RWPE1 (cell line): ENCODE measurements around the gene C2orf72.
"Not testable (repeated sequence)": the region's sequence is repeated elsewhere in the genome, so short reads cannot be mapped to it uniquely, and the experiment has no call there.

ENCODE experiments used
- CTCF ChIA-PET: fragments of 350-600 bp; sonication (Branson Sonifier 250); formaldehyde crosslinking; extraction: SDS; loops from one replicate; lab custom pipeline; 2021; lab: Yijun Ruan, JAX
- POLR2A ChIA-PET: fragments of 400-600 bp; formaldehyde crosslinking; extraction: SDS; loops from one replicate; lab custom pipeline; 2020; ENCODE audit warnings: antibody characterized with exemption; ENCODE audit not compliant: low non-redundant PET; lab: Yijun Ruan, JAX
- DNase-seq: peaks from one replicate; pipeline ENCODE4 v3.0.0; 2012; ENCODE audit warnings: low spot score
- H3K27ac ChIP-seq: fragments of 450-650 bp; 2 replicates; pipeline ENCODE4 v1.5.1; 2017
- CTCF ChIP-seq: fragments of 450-650 bp; conservative IDR thresholded peaks from 2 replicates; pipeline ENCODE4 v1.5.1; 2017; ENCODE audit warnings: low read depth, mild to moderate bottlenecking

The C2orf72 gene

GRCh38 chr2:231017231-231017598 is 20.1 kb upstream of the C2orf72 start:
- POLR2A ChIA-PET = no interaction called here
- no peak for TF ChIP-seq CTCF
- no peak for DNase-seq
- H3K27ac ChIP-seq = no peak overlapping the region
- CTCF ChIA-PET = interaction anchor here (0.5 to 0.7 kb wide), 2 partner anchors 123 to 446 kb away, joined by 3 to 6 read pairs; no protein-coding TSS in a partner anchor

- CTCF ChIA-PET = no interaction called here
- POLR2A ChIA-PET = no interaction called here
These were observed 19.1 kb upstream of the C2orf72 start for GRCh38 chr2:231018184-231018583.

GRCh38 chr2:231025059-231025458 is 12.3 kb upstream of the C2orf72 start:
- DNase-seq, POLR2A ChIA-PET, CTCF ChIA-PET, H3K27ac ChIP-seq: not testable (repeated sequence)

More at GRCh38 chr2:231018184-231018583, 19.1 kb upstream of the C2orf72 start:
- TF ChIP-seq CTCF = no peak
- H3K27ac ChIP-seq = no peak overlapping the region
- no peak for DNase-seq

- POLR2A ChIA-PET = no interaction called here
- TF ChIP-seq CTCF = no peak
- no peak for DNase-seq
- CTCF ChIA-PET = no interaction called here
- no peak overlapping the region for H3K27ac ChIP-seq
These were observed 8.4 kb upstream of the C2orf72 start for GRCh38 chr2:231028889-231029288.

- no peak overlapping the region for H3K27ac ChIP-seq
- POLR2A ChIA-PET = no interaction called here
- CTCF ChIA-PET = no interaction called here
- TF ChIP-seq CTCF = no peak
- no peak for DNase-seq
These were observed 7.8 kb upstream of the C2orf72 start for GRCh38 chr2:231029563-231029962.

- ChIA-PET POLR2A (no interaction called here), CTCF (no interaction called here)
- no peak overlapping the region for H3K27ac ChIP-seq
- no peak for DNase-seq
- no peak for TF ChIP-seq CTCF
These were observed 6.6 kb upstream of the C2orf72 start for GRCh38 chr2:231030725-231031124.

- H3K27ac ChIP-seq = no peak overlapping the region
- ChIA-PET POLR2A (no interaction called here), CTCF (interaction anchor here (1.4 kb wide), 1 partner anchor 20 kb away, joined by 5 read pairs; no protein-coding TSS in a partner anchor)
- no peak for DNase-seq
- TF ChIP-seq CTCF = no peak
These were observed 4.7 kb upstream of the C2orf72 start for GRCh38 chr2:231032575-231033140.
